Astrocyte of the cerebellum (primary cell): ENCODE measurements around the gene ZBTB25.
A peak's percentile ranks its signal among the peaks of the same experiment; 100 is the strongest.

Experiments used
- DNase-seq: peaks from one replicate; pipeline ENCODE4 v3.0.0-alpha.2; 2011; ENCODE audit warnings: low read depth
- H3K4me3 ChIP-seq: 2 replicates; pipeline ENCODE4 v1.5.1; 2011; ENCODE audit warnings: mild to moderate bottlenecking, low read depth, low read length, moderate library complexity
- CTCF ChIP-seq: IDR thresholded peaks from 2 replicates; pipeline ENCODE4 v1.5.1; 2012; ENCODE audit warnings: low read length, low read depth, moderate library complexity, mild to moderate bottlenecking; ENCODE audit errors: missing control alignments
- in situ Hi-C: cut with HindIII; loops from 2 replicates; pipeline ENCODE4 v1.10.0; 2017; ENCODE audit warnings: low sequenced_read_pairs

ZBTB25 gene

GRCh38 chr14:64465831-64466554 is 37.6 kb downstream of the ZBTB25 start:
- TF ChIP-seq CTCF = peak; percentile 44
- peak overlapping the region; percentile 53 for H3K4me3 ChIP-seq
- in situ Hi-C loops = no loop called here
- DNase-seq = peak; percentile 37

GRCh38 chr14:64465191-64465822 is 38.3 kb downstream of the ZBTB25 start, which contains the start of gene AKAP5:
AKAP5 (plus strand) TSS chr14:64465499; CDS start chr14:64468395, 2,896 bp downstream.
- no peak for TF ChIP-seq CTCF
- DNase-seq = no peak
- in situ Hi-C loops = no loop called here
- peak within 1 kb of the TSS; percentile 53 for H3K4me3 ChIP-seq

GRCh38 chr14:64464651-64465050 is 39.0 kb downstream of the ZBTB25 start:
- no peak for DNase-seq
- no peak for TF ChIP-seq CTCF
- peak overlapping the region; percentile 53 for H3K4me3 ChIP-seq
- in situ Hi-C loops = no loop called here

GRCh38 chr14:64463873-64464272 is 39.8 kb downstream of the ZBTB25 start:
- no peak for DNase-seq
- TF ChIP-seq CTCF = no peak
- no peak overlapping the region for H3K4me3 ChIP-seq
- in situ Hi-C loops = no loop called here

- TF ChIP-seq CTCF = no peak
- no peak overlapping the region for H3K4me3 ChIP-seq
- no peak for DNase-seq
- in situ Hi-C loops = no loop called here
These were observed 40.4 kb downstream of the ZBTB25 start for GRCh38 chr14:64463195-64463594.

- DNase-seq = no peak
- no peak for TF ChIP-seq CTCF
- H3K4me3 ChIP-seq = no peak overlapping the region
- in situ Hi-C loops = no loop called here
These were observed 42.4 kb downstream of the ZBTB25 start for GRCh38 chr14:64461221-64461620.
